ENCODE results near the gene CALY. TPM values are rescaled to one million over a fixed set of nuclear protein-coding genes. Genes with fewer than 3 reads are reported as not detected.

The CALY gene
- total RNA-seq, 1 donor: 0.73 TPM

- peak overlapping the region; percentile 72 for H3K4me3 ChIP-seq (ENCODE audit: low read length)
- H3K27me3 ChIP-seq (ENCODE audit: insufficient read depth, low read length): no peaks in the 10 kb centered on the region
- no peaks in the 10 kb centered on the region for H3K9me3 ChIP-seq (ENCODE audit: low read depth, low read length)
- H3K4me1 ChIP-seq (ENCODE audit: insufficient read depth, low read length): peaks cover 63% of the 10 kb centered on the region
Observed at GRCh38 chr10:133274751-133275683, 61.7 kb downstream of the CALY start.

Other genes with a start within 250 kb of the CALY start
- gene ADGRA1, start 249.0 kb downstream of the CALY start, total RNA-seq: not detected
- gene KNDC1, start 176.7 kb downstream of the CALY start, total RNA-seq: 0.94 TPM
- not detected for gene UTF1, start 106.7 kb downstream of the CALY start, total RNA-seq
- 2.0 TPM for gene VENTX, start 99.0 kb downstream of the CALY start, total RNA-seq
- 84.9 TPM for gene ADAM8, start 60.0 kb downstream of the CALY start, total RNA-seq
- 54.9 TPM for gene TUBGCP2, start 28.0 kb downstream of the CALY start, total RNA-seq
- gene ZNF511, start 28.0 kb downstream of the CALY start, total RNA-seq: 16.8 TPM
- not detected for gene PRAP1, start 10.5 kb upstream of the CALY start, total RNA-seq
- 7.1 TPM for gene FUOM, start 21.1 kb upstream of the CALY start, total RNA-seq
- 13.5 TPM for gene ECHS1, start 36.5 kb upstream of the CALY start, total RNA-seq
- gene PAOX, start 42.4 kb upstream of the CALY start, total RNA-seq: 1.9 TPM
- gene MTG1, start 57.3 kb upstream of the CALY start, total RNA-seq: 14.9 TPM
- under 0.01 TPM for gene SPRN, start 87.7 kb upstream of the CALY start, total RNA-seq
- gene SCART1, start 117.0 kb upstream of the CALY start, total RNA-seq: 1.5 TPM
- gene CYP2E1, start 190.5 kb upstream of the CALY start, total RNA-seq: 0.42 TPM
- not detected for gene SYCE1, start 228.7 kb upstream of the CALY start, total RNA-seq